GM21786 (cell line): ENCODE data around the gene PBX3.

ENCODE experiments used
- ATAC-seq: cut with Tn5 transposase; IDR thresholded peaks from one replicate; pipeline ENCODE4 v1.9.1; 2021; ENCODE audit not compliant: unreplicated experiment

Gene PBX3

GRCh38 chr9:125932012-125932411 is 184.8 kb downstream of the PBX3 start:
- ATAC-seq = no peak

GRCh38 chr9:125932746-125933455 is 185.7 kb downstream of the PBX3 start:
- ATAC-seq = no peak

GRCh38 chr9:125942125-125942524 is 195.0 kb downstream of the PBX3 start:
- no peak for ATAC-seq

- no peak for ATAC-seq
Observed at GRCh38 chr9:125943831-125944230, 196.7 kb downstream of the PBX3 start.

- ATAC-seq = no peak
Observed at GRCh38 chr9:125946397-125946796, 199.2 kb downstream of the PBX3 start.

- ATAC-seq = no peak
Observed at GRCh38 chr9:125948887-125949596, 201.9 kb downstream of the PBX3 start.

GRCh38 chr9:125949703-125950460 is 202.7 kb downstream of the PBX3 start:
- ATAC-seq = no peak

GRCh38 chr9:125950880-125951471 is 203.8 kb downstream of the PBX3 start:
- no peak for ATAC-seq

- no peak for ATAC-seq
Observed at GRCh38 chr9:125953314-125954019, 206.3 kb downstream of the PBX3 start.

- ATAC-seq = no peak
Observed at GRCh38 chr9:125956102-125956501, 208.9 kb downstream of the PBX3 start.

- no peak for ATAC-seq
Observed at GRCh38 chr9:125959315-125959714, 212.1 kb downstream of the PBX3 start.

GRCh38 chr9:125959951-125960619 is 212.9 kb downstream of the PBX3 start:
- no peak for ATAC-seq

- no peak for ATAC-seq
Observed at GRCh38 chr9:125960626-125961025, 213.5 kb downstream of the PBX3 start.

GRCh38 chr9:125961072-125961471 is 213.9 kb downstream of the PBX3 start:
- no peak for ATAC-seq

GRCh38 chr9:125963932-125964331 is 216.8 kb downstream of the PBX3 start:
- ATAC-seq = no peak

- ATAC-seq = no peak
Observed at GRCh38 chr9:125964702-125965225, 217.6 kb downstream of the PBX3 start.

GRCh38 chr9:125965477-125965876 is 218.3 kb downstream of the PBX3 start:
- no peak for ATAC-seq

GRCh38 chr9:125966466-125966865 is 219.3 kb downstream of the PBX3 start:
- no peak for ATAC-seq

- ATAC-seq = no peak
Observed at GRCh38 chr9:125966959-125967711, 220.0 kb downstream of the PBX3 start.
